Esophagus muscularis mucosa (tissue), 4 donors: ENCODE measurements around the gene PLEKHA5. TPM values are rescaled to one million over a fixed set of nuclear protein-coding genes. Genes with fewer than 3 reads are reported as not detected.

Source experiments
- DNase-seq: peaks from one replicate; pipeline ENCODE4 v3.0.0-alpha.2; 2017; ENCODE audit errors: extremely low spot score
- H3K27ac ChIP-seq, 4 donors: fragments of 200-600 bp; sonication (generic); replicated peaks in 1 of 4; 1 replicate in 3 of 4; 2 replicates in 1 of 4; pipeline ENCODE4 v1.5.1; 2016 to 2019; ENCODE audit warnings: mild to moderate bottlenecking in 1 of 4
- H3K27me3 ChIP-seq, 4 donors: fragments of 200-600 bp; sonication (generic); one replicate each; pipeline versions ENCODE4 v1.5.1 to v1.6.0; 2016 to 2019
- H3K36me3 ChIP-seq, 4 donors: fragments of 200-600 bp; sonication (generic); one replicate each; pipeline ENCODE4 v1.5.1; 2016 to 2019
- H3K4me1 ChIP-seq, 4 donors: fragments of 200-600 bp; sonication (generic); one replicate each; pipeline ENCODE4 v1.5.1; 2016 to 2019
- H3K4me3 ChIP-seq, 4 donors: fragments of 200-600 bp; sonication (generic); 1 replicate in 2 of 4; 2 replicates in 2 of 4; pipeline ENCODE4 v1.5.1; 2016 to 2019; ENCODE audit warnings: mild to moderate bottlenecking in 4 of 4, moderate library complexity in 1 of 4
- H3K9me3 ChIP-seq, 4 donors: fragments of 200-600 bp; sonication (generic); 1 replicate in 3 of 4; 2 replicates in 1 of 4; pipeline ENCODE4 v1.5.1; 2016 to 2019
- EP300 ChIP-seq: sonication (generic); formaldehyde crosslinking; IDR thresholded peaks from one replicate; pipeline ENCODE4 v1.6.1; 2017; ENCODE audit warnings: antibody characterized with exemption
- POLR2A ChIP-seq: fragments of 450-650 bp; IDR thresholded peaks from one replicate; pipeline ENCODE4 v1.6.1; 2017; ENCODE audit warnings: antibody characterized with exemption, moderate library complexity, mild to moderate bottlenecking, low read depth
- POLR2AphosphoS5 ChIP-seq, 2 donors: sonication (generic); formaldehyde crosslinking; IDR thresholded peaks; one replicate each; pipeline ENCODE4 v1.6.1; 2017; ENCODE audit warnings: antibody characterized with exemption in 2 of 2
- WGBS: methylation state at CpG from one replicate; pipeline ENCODE4 v1.1.5; 2018; 5-methylcytosine and 5-hydroxymethylcytosine counted together
- intact Hi-C: fragments of 100-400 bp; cut with DNase I; formaldehyde crosslinking; loops from one replicate; pipeline ENCODE4 v1.15.1; 2023
- total RNA-seq, 4 donors: library from RNA; depleted of rRNA; stranded (reverse); fragments of >200 nt; gene quantifications; one replicate each; pipeline versions ENCODE4 v1.1.0 to v1.2.1, GENCODE V29; 2016
- TF ChIP-seq, protein P1 (sequence below), 3 experiments: fragments of 200-600 bp in 2 of 3; fragments of 450-650 bp in 1 of 3; sonication (generic) in 2 of 3; IDR thresholded peaks; one replicate each; pipeline ENCODE4 v1.5.1; 2017 to 2019; ENCODE audit warnings: antibody characterized with exemption in 3 of 3, mild to moderate bottlenecking in 2 of 3, moderate library complexity in 1 of 3

PLEKHA5 gene
- total RNA-seq, 4 donors from 2014 or later = 50.7 to 88.5 (median 58.6) TPM

DNA sequence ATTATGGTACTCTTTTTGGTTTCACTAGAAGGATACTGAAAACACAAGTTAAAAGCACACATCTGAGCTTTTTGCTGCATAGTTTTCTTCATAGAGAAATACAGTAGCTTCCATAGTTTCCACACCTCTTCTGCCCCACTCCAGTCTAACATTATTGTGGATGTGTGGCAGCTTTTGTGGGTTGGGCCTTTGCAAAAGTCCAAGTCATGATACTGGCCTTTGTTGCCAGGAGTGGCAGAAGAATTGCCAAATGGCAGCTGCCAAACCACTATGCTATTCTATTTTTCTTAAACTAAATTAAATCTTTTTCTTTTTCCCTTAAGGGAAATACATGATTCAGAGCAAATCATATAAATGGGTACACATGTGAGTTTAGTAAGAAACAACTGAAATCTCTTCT lies 114.8 kb downstream of the PLEKHA5 start:
- no peaks in the 10 kb centered on the region for H3K9me3 ChIP-seq
- H3K27me3 ChIP-seq = no peaks in the 10 kb centered on the region
- TF ChIP-seq EP300 (no peak), POLR2A (no peak)
- DNase-seq = no peak
- intact Hi-C loops = no loop called here
- H3K4me3 ChIP-seq = no peak overlapping the region
- H3K27ac ChIP-seq = no peak overlapping the region
- peaks cover 29 to 57% (median 54%) of the 10 kb centered on the region in 4 donors for H3K4me1 ChIP-seq
- H3K36me3 ChIP-seq = no peaks in the 10 kb centered on the region

DNA sequence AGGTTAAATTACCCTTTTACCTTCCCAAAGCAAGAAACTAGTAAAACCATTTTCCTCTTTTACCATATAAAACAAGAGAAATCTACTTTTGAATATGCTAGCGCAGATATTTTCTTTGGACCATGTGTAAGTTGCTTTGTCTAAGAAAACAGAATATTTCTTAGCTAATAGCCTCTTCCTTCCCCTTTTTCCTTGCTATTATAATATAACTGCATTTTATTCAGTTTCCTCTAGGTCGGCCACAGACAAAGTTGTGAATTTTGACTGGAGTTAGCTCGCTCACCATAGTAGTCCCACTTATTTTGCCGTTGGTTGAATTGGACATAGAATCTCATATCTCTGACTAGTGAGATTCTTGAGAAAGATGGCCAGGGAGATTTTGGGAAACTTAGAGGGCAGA lies 115.6 kb downstream of the PLEKHA5 start:
- Histone ChIP-seq H3K4me3 (no peak overlapping the region), H3K36me3 (no peaks in the 10 kb centered on the region), H3K4me1 (peaks cover 35 to 59% (median 55%) of the 10 kb centered on the region in 4 donors), H3K27me3 (no peaks in the 10 kb centered on the region), H3K27ac (no peak overlapping the region), H3K9me3 (no peaks in the 10 kb centered on the region)
- DNase-seq = no peak
- intact Hi-C loops = no loop called here
- TF ChIP-seq POLR2A (no peak), EP300 (no peak), POLR2AphosphoS5 (IDR thresholded peaks at IDR 0.05) (no peak)
- WGBS = 84% methylated on average over 4 of the region's 4 CpGs

DNA sequence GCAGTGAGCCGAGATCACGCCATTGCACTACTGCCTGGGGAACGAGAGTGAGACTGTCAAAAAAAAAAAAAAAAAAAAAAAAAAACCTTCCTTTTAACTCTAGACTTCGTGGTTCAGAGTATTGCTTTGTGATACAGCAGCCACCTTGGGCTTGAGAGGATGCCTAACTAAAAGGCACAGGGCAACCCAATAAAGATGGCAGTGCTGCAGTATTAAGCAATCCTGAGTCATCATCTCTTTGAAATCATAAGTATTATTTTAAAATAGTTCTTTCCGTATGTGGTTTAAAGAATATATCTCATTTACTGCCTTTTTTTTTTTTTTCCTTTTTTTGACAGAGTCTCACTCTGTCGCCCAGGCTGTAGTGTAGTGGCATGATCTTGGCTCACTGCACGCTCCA lies 116.1 kb downstream of the PLEKHA5 start:
- Histone ChIP-seq H3K9me3 (no peaks in the 10 kb centered on the region), H3K27ac (no peak overlapping the region), H3K4me1 (peaks cover 35 to 55% (median 51%) of the 10 kb centered on the region in 4 donors), H3K36me3 (no peaks in the 10 kb centered on the region), H3K4me3 (no peak overlapping the region), H3K27me3 (no peaks in the 10 kb centered on the region)
- DNase-seq = no peak
- 80% methylated on average over 7 of the region's 7 CpGs for WGBS
- TF ChIP-seq POLR2A = no peak
- TF ChIP-seq POLR2AphosphoS5 (IDR thresholded peaks at IDR 0.05) = no peak
- no peak for TF ChIP-seq EP300
- TF ChIP-seq, protein P1, sequence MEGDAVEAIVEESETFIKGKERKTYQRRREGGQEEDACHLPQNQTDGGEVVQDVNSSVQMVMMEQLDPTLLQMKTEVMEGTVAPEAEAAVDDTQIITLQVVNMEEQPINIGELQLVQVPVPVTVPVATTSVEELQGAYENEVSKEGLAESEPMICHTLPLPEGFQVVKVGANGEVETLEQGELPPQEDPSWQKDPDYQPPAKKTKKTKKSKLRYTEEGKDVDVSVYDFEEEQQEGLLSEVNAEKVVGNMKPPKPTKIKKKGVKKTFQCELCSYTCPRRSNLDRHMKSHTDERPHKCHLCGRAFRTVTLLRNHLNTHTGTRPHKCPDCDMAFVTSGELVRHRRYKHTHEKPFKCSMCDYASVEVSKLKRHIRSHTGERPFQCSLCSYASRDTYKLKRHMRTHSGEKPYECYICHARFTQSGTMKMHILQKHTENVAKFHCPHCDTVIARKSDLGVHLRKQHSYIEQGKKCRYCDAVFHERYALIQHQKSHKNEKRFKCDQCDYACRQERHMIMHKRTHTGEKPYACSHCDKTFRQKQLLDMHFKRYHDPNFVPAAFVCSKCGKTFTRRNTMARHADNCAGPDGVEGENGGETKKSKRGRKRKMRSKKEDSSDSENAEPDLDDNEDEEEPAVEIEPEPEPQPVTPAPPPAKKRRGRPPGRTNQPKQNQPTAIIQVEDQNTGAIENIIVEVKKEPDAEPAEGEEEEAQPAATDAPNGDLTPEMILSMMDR (IDR thresholded peaks at IDR 0.05) = no peak
- intact Hi-C loops = no loop called here

GRCh38 chr12:19246933-19247332 lies 117.4 kb downstream of the PLEKHA5 start:
- Histone ChIP-seq H3K27ac (no peak overlapping the region), H3K4me3 (no peak overlapping the region), H3K9me3 (no peaks in the 10 kb centered on the region), H3K4me1 (peaks cover 35 to 60% (median 46%) of the 10 kb centered on the region in 4 donors), H3K36me3 (no peaks in the 10 kb centered on the region), H3K27me3 (no peaks in the 10 kb centered on the region)
- TF ChIP-seq POLR2AphosphoS5 (IDR thresholded peaks at IDR 0.05) (no peak), POLR2A (no peak), EP300 (no peak)
- TF ChIP-seq, protein P1 (IDR thresholded peaks at IDR 0.05) = no peak
- intact Hi-C loops = no loop called here
- DNase-seq = no peak
- 67% methylated on average over 4 of the region's 4 CpGs for WGBS

DNA sequence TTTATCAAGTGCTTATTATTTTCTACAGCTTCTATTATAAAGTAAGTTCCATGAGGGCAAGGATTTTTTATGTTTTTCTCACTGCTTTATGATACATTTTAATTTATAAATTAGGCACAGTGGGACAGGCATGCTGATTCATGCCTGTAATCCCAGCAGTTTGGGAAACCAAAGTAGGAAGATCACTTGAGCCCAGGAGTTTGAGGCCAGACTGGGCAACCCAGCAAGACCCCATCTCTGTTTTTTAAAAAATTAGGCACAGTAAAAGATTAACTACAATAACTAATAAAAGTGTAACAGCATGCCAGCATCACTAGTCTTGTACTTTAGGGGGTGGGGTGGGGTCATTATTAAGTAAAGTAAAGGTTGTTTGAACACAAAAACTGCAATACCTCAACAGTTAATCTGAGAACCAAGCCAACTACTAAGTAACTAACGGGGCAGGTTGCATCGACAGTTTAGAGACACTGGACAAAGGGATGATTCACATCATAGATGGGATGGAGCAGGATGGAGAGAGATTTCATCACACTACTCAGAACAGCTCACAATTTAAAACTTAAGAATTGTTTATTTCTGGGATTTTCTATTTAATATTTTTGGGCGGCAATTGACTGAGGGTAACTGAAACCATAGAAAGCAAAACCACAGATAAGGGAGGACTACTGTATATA lies 119.5 kb downstream of the PLEKHA5 start:
- WGBS = 75% methylated on average over 3 of the region's 3 CpGs

More for the DNA sequence above, 119.5 kb downstream of the PLEKHA5 start:
- TF ChIP-seq, protein P1 (IDR thresholded peaks at IDR 0.05) = no peak
- TF ChIP-seq POLR2AphosphoS5 (IDR thresholded peaks at IDR 0.05) = no peak
- no peak for TF ChIP-seq POLR2A
- TF ChIP-seq EP300 = no peak
- H3K9me3 ChIP-seq = no peaks in the 10 kb centered on the region
- intact Hi-C loops = no loop called here
- no peak overlapping the region for H3K4me3 ChIP-seq
- H3K27me3 ChIP-seq = no peaks in the 10 kb centered on the region
- peaks cover 17 to 47% (median 25%) of the 10 kb centered on the region in 4 donors for H3K4me1 ChIP-seq
- no peak overlapping the region for H3K27ac ChIP-seq
- no peak for DNase-seq
- no peaks in the 10 kb centered on the region for H3K36me3 ChIP-seq
